HG02840 (cell line): Measurements from ENCODE around the gene ESYT3.
"Not testable (repeated sequence)": the region's sequence is repeated elsewhere in the genome, so short reads cannot be mapped to it uniquely, and the experiment has no call there.

Experiments
- ATAC-seq: cut with Tn5 transposase; IDR thresholded peaks from one replicate; pipeline ENCODE4 v1.9.1; 2021; ENCODE audit warnings: mild to moderate bottlenecking, moderate library complexity, moderate number of reproducible peaks; ENCODE audit not compliant: unreplicated experiment, low FRiP score

The ESYT3 gene

DNA sequence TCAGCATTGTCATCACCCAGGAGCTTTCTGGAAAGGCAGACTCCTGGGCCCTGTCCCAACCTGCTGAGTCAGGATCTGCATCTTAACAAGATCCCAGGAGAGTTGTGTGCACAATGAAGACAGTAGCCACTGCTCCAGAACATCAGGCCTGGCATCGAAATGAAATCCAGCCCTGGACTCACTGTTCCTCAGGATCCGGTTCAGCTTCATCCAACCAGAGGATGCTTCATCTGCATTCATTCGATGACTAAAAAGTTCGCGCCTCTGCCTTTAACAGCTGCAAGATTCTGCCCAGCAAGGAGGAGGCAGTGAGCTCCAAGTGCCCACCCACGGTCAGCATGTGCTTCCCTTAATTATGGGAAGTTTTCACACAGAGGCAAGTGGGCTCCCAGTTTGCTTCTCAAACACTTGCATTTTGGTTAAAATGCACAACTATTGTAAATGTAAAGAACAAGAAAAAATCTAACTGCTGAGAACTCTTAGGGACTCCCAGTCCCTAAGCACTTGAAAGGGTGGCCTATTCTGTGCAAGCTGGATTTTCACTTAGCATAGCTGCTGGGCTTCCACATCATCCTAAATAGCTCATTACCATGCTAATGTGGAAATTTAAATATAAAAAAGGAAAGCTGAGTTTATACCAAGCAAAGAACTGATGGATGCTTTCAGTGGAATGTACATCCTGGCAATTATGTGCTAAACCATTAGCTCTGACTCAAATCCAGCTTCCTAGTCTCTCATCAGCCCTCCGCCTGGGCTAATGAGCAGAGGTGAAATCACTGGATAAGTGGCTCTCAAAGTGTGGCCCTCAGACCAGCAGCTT is 25.5 kb upstream of the ESYT3 start:
- no peak for ATAC-seq

DNA sequence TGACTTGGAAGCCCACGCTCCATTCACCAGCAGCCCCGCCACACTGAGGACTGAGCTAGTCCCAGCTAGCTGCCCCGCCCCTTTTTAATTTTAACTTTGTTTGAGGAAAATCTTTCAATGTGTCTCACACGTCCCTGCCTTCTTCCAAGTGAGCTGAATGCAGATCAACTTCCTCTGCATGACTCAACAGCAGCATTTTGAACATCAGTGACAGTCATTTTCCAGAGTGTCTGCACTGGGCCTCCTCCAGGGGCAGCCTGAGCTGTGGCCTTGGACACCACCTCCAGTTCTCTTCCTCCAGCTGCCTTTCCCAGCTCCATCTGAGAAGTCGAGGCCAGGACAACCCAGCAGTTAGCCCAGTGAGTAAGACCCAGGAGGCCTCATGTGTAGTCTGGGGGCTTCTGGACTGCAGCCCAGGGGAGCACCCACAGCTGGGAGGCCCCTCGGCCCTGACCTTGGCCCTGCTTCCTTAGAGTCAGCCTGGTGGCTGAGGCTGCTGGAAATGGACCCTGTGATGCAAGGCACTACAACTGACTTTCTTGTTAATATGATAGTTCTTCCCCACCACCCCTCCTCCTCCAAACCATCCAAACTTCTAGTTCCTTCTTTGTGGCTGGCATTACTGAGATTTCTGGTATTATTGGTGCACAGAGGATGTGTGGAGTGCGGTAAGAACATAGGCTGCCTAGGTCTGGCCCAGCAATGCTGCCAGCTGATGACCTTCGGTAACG is 21.4 kb upstream of the ESYT3 start:
- ATAC-seq, result no peak

DNA sequence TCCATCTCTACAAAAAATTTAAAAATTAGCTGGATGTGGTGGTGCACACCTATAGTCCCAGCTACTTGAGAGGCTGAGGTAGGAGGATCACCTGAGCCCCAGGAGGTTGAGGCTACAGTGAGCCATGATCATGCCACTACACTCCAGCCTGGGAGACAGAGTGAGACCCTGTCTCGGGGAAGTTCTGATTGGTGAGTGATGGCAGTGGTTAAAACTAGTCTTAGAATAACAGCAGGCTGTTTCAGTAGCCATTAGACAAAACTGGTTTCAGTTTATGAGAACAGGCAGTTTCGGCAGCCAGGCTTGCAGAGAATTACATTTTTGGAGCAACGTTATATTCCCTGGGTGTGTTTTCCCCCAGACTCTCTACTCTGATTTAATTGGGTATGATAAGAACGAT is 18.2 kb upstream of the ESYT3 start:
- ATAC-seq, result not testable (repeated sequence)

DNA sequence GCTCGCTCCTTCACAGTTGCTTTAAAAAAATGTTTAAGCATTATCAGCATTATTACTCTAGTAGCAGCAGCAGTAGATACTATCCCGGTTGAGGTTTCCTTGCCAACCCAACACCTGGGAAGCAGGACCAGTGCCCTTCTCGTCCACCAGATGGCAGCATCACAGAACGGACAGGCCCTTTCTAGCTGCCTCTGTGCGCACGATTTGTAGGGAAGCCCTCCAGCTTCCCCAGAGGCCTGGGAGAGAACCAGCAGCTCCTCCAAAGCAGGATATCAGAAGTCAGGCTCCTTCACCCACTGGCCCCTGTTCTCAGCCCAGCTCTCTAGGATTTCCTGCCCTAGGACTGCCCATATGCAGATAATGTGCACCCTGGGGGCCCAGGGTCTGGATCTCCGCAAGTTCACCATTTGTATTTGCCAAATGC is 16.8 kb upstream of the ESYT3 start:
- no peak for ATAC-seq

DNA sequence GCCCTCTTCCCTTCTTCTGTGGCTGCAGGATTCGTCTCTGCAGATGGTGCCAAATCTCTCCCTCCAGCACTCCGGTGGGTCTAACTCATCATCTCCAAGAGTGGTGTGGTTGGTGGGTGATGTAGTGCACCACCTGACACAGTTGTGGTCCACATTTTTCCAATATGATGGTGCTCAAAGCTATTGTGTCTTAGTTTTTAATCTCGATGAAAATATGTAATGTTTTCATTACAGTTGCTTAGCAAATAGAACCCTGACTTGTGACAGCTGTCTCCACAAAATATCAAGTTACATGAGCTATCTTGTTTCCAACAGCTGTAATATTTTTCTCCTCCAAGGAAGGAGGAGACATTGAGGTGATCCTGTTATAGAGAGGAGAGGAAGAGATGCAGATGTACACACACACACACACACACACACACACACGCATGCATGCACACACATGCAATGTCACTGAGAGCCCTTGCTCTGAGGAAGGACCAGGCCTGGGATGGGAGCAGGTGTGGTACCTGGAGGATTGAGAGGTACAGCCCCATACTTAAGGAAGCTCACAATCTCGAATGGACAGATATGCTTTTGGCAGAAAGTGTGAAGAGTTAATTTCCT is 15.7 kb upstream of the ESYT3 start:
- no peak for ATAC-seq

DNA sequence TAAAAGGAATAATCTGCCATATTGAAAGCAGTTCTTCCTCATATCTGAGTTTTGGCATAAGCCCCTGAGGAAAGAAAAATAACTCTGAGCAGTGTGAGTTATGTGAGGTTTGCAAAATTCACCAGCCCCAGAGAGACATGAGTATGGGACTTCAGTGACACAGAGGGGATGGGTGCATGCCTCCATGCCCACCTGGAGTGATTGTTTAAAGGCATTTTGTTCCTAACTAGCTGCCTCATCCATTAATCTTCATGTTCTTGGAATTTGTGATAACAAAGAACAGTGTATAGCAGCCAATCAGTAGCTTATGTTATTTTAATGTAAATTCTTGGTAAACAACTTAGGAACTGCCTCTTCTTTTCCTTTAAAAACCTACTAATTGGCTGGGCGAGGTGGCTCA is 11.1 kb upstream of the ESYT3 start:
- no peak for ATAC-seq

DNA sequence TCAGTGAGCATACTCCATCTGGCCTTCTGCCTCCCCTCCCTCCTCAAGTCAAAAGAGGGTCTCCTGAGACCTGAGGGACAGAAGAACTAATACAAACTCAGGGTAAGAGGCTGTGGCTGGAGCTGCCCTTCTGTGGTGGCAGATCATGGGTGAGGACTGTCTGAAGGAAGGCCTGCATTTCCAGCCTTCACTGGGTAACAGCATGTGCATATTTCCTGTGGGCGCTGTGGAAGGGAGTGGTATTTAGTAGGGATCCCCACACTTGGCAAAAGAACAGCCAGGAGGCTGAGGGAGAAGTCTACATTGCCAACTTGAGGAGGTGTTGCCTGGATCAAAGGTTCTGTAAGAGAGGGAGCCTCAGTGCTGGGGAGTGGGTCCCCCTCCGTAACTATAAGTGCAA is 10.1 kb upstream of the ESYT3 start:
- ATAC-seq, result no peak

DNA sequence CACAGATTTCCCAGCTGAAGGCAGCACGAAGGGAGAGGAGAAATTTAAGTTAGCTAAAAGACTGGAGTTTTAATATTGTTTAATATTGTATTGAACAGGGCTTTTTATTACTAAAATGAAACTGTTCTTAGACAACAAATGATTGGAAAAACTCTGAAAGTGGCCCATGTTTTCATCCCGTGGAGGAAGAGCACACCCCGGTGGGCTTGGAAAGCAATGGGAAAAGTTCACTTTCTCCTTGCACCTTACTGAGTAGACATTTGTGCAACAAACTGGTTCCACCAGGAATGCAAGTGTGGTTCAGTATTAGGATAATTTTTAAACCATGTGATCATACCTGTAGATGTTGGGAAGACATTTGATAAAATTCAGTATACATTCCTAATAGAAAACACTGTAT is 8.2 kb upstream of the ESYT3 start:
- ATAC-seq, result no peak

DNA sequence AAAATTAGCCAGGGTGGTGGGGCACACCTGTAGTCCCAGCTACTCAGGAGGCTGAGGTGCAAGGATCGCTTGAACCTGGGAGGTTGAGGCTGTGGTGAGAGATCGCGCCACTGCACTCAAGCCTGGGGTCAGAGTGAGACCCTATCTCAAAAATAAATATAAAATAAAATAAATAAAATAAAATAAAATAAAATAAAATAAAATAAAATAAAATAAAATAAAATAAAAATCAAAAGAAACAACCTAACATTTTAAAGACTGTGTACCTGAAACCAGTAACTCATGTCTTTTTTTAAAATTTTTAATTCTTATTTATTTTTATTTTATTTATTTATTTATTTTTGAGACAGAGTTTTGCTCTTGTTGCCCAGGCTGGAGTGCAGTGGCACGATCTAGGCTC is 7.7 kb upstream of the ESYT3 start:
- ATAC-seq, result not testable (repeated sequence)

DNA sequence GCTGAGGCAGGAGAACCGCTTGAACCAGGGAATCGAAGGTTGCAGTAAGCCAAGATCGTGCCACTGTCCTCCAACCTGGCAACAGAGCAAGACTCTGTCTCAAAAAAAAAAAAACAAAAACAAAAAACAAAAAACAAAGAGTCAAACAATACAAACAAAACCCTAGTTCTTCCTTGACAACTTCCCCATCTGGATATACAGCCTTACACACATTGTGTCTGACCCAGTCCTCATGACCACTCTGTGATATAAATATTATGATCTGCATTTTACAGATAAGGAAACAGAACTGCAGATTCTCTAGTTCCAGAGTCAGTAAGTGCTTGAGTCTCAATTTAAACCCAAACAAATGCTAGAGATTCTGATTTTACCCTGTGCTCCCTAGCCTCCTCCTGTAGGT is 4.8 kb upstream of the ESYT3 start:
- ATAC-seq, result no peak

DNA sequence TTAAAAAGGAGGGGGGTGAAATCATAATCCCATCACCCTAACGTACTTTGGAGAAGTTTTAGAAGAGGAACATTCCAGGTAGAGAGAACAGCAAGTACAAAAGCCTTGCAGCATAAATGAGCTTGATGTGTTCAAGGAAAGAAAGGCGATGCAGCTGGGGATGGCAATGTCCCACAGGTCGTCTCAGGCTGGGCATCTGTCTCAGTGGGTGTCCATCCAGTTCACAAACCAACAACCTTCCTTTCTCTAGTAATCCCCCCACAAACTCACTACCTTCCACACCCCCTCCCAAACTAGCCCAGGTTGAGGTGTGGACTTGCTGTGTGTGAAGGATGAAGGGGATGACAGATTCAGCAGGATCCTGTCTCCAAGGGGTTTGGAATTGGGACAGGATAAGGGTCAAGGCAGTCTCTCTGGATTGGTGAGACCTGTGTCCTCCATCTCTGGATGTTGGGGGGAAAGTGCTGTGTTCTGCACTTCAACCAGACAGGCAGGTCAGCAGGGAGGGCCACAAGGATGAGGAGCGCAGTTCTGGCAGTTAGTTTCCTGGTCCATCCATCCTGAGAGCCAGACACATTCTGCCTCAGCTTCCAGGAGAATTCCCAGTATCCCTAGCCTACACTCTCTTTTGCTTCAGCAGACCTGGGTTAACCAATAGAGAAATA is 1.7 kb upstream of the ESYT3 start:
- ATAC-seq, result no peak

DNA sequence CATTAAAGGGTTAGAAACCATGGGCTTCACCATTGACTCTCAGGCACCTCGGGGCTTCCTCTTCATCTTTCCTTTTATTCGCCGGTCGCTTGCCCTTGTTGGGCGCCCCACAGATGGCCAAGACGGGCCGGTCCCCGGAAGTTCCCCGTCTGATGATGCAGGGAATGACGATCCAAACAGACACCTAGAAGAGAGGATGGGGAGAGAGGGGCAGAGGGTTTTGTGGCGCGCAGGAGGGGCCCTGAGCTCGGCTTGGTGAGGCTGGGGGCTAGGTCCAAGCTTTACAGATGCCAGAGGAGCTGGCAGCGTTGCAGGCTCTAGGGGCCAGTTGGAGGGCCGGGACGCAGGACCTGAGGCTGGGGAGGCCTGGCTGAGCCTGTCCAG is 532 bp upstream of the ESYT3 start:
- no peak for ATAC-seq

DNA sequence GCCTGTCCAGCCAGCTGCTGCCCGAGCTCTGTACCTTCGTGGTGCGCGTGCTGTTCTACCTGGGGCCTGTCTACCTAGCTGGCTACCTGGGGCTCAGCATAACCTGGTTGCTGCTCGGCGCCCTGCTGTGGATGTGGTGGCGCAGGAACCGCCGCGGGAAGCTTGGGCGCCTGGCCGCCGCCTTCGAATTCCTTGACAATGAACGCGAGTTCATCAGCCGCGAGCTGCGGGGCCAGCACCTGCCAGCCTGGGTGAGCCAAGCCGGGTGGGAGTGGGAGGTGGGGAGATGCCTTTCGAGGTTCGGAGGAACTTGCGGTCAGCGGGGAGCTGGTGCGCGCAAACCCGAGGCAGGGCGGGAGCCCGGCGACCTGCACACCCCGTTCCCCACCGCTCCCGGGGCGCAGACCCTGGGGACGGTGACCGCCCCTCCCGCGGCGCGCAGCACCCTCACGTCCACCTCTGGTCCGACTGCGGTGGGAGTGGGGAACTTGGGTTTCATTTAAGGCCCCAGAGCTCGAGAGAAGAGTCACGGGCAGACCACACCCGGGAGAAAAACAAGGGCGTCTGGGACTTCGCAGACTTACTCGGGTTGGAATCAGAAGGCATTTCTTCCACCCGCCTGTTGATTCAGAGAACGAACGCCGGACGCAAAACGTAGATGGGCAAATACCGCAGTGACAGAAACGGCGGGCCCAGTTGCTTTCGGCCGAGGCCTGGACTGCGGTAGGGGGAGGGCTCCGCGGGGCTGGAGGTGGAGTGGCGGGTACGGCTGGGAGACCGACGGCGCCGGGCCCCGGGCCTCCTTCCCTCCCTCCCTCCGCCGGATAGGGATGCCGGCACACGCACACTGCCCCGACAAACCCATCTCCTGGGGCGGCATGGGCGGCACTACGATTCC is 708 bp downstream of the ESYT3 start:
- no peak for ATAC-seq

DNA sequence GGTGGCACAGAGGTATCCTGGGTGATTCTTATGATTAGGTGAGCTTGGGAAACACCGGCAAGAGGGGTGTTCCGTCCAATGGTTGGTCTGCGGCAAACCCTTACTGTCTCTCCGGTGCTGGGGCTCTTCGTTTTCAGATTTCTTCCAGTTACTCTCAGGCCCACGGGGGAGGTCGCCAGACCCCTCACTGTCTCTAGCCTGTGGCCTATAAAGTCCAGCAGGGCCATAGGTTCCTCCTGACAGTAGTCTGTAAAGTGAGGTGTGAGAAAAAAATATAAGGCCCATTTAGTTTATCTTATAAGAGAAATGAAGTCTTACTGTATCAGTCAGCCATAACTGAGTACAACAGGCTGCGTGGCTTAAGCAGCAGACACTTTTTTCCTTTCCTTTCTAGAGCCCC is 1.4 kb downstream of the ESYT3 start:
- no peak for ATAC-seq

DNA sequence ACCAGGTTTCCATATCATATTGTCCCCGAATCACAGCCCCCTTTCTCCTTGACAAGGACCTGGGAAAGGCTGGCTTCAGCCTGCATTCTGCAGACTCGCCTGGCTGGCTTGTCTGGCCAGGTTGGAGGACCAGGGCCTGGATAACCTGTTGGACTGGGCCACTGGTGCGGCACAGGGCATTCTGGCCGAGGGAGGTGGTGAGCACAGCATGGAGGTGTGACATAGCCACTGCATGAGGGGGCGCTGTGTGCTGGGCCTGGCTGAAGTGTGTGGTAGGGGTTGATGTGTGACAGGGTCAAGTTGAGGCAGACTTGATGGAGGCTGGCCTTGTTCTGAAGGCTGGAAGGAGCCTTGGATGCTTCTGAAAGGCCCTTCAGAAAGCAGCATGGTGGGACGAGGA is 2.9 kb downstream of the ESYT3 start:
- no peak for ATAC-seq

DNA sequence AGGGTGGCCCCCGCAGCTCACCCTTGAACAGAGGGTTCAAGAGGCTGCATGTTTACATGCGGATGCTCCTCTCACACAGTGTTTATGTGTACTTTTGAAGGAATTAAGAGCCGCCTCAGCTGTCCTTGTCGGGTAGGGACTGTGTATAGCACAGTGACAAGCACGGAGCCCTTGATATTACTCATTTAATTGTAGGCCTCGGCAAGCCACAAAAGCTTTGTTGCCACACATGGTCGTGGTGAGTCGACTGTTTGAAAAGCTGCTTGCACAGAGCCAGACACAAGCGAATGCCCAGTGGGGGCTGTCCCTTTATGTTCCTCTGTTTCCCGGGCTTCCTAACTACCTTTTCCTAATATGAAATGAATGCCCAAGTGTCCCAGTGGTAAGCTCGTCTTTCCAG is 4.5 kb downstream of the ESYT3 start:
- ATAC-seq, result no peak

DNA sequence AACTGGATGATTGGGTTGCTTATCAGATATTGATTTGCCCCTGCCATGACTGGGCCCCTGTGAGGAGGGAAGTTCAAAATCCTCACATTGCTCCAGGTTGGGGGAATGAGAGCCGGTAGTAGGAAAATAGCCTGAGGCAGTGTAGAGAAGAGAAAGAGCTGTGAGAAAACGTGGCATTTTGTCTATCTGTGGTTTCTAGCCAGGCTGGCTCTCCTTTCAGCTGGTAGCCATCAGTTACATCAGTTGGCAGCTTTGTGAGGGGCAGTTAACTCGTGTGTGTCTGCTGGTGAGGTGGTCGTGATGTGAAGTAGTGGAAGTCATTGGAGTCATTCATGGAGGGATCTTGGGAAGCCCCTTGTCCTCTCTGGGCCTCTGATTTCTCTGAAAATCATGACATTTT is 5.2 kb downstream of the ESYT3 start:
- ATAC-seq, result no peak

DNA sequence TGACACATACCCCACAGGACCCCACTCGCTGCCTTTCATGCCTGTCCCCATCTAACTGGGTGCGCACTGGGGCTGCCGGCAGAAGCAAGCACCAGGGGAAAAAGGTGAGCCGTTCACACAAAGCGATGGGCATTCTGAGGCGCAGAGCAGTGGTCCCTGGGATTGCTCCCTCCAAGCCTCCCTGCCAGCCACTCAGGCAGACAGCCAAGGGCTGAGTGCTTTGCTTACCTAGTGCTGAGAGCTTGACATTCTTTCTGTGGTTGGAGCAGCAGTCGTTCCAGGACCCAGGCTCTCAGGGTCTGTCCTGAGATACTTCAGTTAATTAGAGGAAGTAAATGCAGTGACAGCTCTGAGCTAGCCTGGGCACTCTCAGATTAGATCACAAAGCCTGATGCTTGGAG is 5.7 kb downstream of the ESYT3 start:
- no peak for ATAC-seq

DNA sequence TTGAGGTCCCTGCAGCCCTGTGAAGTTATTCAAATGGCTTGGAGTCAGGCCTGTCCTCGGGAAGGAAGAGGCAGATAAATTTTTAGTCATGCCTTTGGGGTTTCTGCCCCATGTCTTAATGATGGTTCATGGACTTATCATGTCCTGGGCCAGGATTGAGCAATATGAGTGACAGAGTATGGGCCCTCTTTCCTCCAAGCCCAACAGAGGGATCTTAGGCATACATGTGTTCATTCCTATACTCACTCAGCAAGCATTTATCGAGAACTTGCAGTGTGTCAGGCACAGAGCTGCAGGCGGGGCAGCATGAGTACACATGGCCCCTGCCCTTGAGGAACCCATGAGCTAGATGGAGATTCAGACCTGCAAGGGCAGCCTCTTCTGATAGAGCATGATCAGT is 6.2 kb downstream of the ESYT3 start:
- ATAC-seq, result no peak

DNA sequence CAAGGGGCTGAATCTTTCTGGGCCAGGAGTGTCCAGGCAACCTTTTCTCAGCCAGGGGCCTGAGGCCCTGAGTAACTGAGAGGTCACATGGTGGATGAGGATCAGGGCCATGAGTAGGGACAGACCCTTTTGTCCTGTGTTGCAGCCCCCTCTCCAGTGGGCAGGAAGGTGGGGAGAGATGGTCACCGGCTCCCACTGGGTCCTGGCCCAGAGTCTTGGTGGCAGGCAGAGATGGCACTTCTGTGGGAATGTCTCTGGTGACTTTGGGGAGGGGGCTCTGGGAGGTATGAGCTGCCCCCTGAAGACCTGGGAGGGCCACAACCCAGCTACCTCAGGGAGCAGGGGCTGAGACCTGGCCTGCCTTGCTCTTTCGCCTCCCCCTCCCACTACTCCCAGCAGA is 6.8 kb downstream of the ESYT3 start:
- ATAC-seq, result no peak
